HEK293 (cell line): ENCODE measurements around the gene EIF2A.

Experiments
- CTCF ChIA-PET: fragments of 350-600 bp; formaldehyde crosslinking; extraction: SDS; loops from one replicate; lab custom pipeline; 2021; ENCODE audit warnings: antibody characterized with exemption; lab: Yijun Ruan, JAX
- POLR2A ChIA-PET: fragments of 300-600 bp; formaldehyde crosslinking; extraction: SDS; loops from one replicate; lab custom pipeline; 2020; ENCODE audit warnings: antibody characterized with exemption, inconsistent platforms; lab: Yijun Ruan, JAX
- H3K27ac ChIP-seq: fragments of 200-500 bp; sonication (Bioruptor generic); 2 replicates; pipeline ENCODE4 v1.5.1; 2014; ENCODE audit warnings: low read depth, low read length, control low read depth, inconsistent platforms; ENCODE audit errors: extremely low read depth
- H3K36me3 ChIP-seq, 2 experiments: fragments of 200-500 bp in 1 of 2; sonication (Bioruptor generic) in 1 of 2; 1 replicate in 1 of 2; 2 replicates in 1 of 2; pipeline ENCODE4 v1.5.1; 2014 to 2017; ENCODE audit warnings: inconsistent platforms in 2 of 2, low read length in 2 of 2; ENCODE audit not compliant: control insufficient read depth in 2 of 2, insufficient read depth in 1 of 2
- H3K4me1 ChIP-seq: fragments of 200-500 bp; sonication (Bioruptor generic); 2 replicates; pipeline ENCODE4 v1.5.1; 2014; ENCODE audit warnings: mild to moderate bottlenecking, low read length, inconsistent platforms; ENCODE audit not compliant: control insufficient read depth, insufficient read depth
- H3K4me3 ChIP-seq: 2 replicates; pipeline ENCODE4 v1.5.1; 2011; ENCODE audit warnings: low read depth, mild to moderate bottlenecking, control low read depth, low read length, moderate library complexity
- H3K9me3 ChIP-seq: fragments of 200-500 bp; sonication (Bioruptor generic); 2 replicates; pipeline ENCODE4 v1.5.1; 2014; ENCODE audit warnings: low read depth, low read length, inconsistent platforms; ENCODE audit not compliant: control insufficient read depth, insufficient read depth
- AEBP2 ChIP-seq: fragments of 450-650 bp; formaldehyde crosslinking; IDR thresholded peaks from 2 replicates; pipeline ENCODE4 v1.5.1; 2016; ENCODE audit warnings: missing biosample characterization, missing genetic modification characterization, borderline replicate concordance
- CTCF ChIP-seq: fragments of 450-650 bp; formaldehyde crosslinking; IDR thresholded peaks from 2 replicates; pipeline ENCODE4 v1.5.1; 2016; ENCODE audit warnings: missing biosample characterization, missing genetic modification characterization
- KLF7 ChIP-seq: fragments of 450-650 bp; formaldehyde crosslinking; IDR thresholded peaks from 2 replicates; pipeline ENCODE4 v1.5.1; 2016; ENCODE audit warnings: missing biosample characterization, missing genetic modification characterization, borderline replicate concordance
- OSR2 ChIP-seq: fragments of 450-650 bp; formaldehyde crosslinking; IDR thresholded peaks from 2 replicates; pipeline ENCODE4 v1.5.1; 2016; ENCODE audit warnings: missing biosample characterization, missing genetic modification characterization
- PBX3 ChIP-seq: sonication (generic); formaldehyde crosslinking; IDR thresholded peaks from 2 replicates; pipeline ENCODE4 v1.8.1; 2022; ENCODE audit warnings: mild to moderate bottlenecking, moderate library complexity, missing genetic modification reagents
- PRDM1 ChIP-seq: fragments of 450-650 bp; formaldehyde crosslinking; IDR thresholded peaks from 2 replicates; pipeline ENCODE4; 2016; ENCODE audit warnings: missing biosample characterization, missing genetic modification characterization
- PRDM10 ChIP-seq: fragments of 450-650 bp; formaldehyde crosslinking; IDR thresholded peaks from 2 replicates; pipeline ENCODE4 v1.5.1; 2016; ENCODE audit warnings: missing biosample characterization, missing genetic modification characterization
- SCRT1 ChIP-seq: fragments of 450-650 bp; formaldehyde crosslinking; IDR thresholded peaks from 2 replicates; pipeline ENCODE4 v1.5.1; 2016; ENCODE audit warnings: missing biosample characterization, missing genetic modification characterization, borderline replicate concordance
- ZBTB1 ChIP-seq: fragments of 450-650 bp; formaldehyde crosslinking; IDR thresholded peaks from 2 replicates; pipeline ENCODE4 v1.5.1; 2016; ENCODE audit warnings: missing biosample characterization, missing genetic modification characterization
- ZBTB21 ChIP-seq: fragments of 450-650 bp; formaldehyde crosslinking; IDR thresholded peaks from 2 replicates; pipeline ENCODE4 v1.5.1; 2017; ENCODE audit warnings: missing biosample characterization, missing genetic modification characterization
- ZBTB26 ChIP-seq: fragments of 450-650 bp; formaldehyde crosslinking; optimal IDR thresholded peaks from 2 replicates; pipeline ENCODE3; 2016; ENCODE audit warnings: missing biosample characterization, mild to moderate bottlenecking, missing genetic modification characterization
- ZBTB8A ChIP-seq: fragments of 450-650 bp; formaldehyde crosslinking; IDR thresholded peaks from 2 replicates; pipeline ENCODE4 v1.5.1; 2016; ENCODE audit warnings: missing biosample characterization, missing genetic modification characterization
- ZEB2 ChIP-seq: fragments of 450-650 bp; formaldehyde crosslinking; IDR thresholded peaks from 2 replicates; pipeline ENCODE4 v1.5.1; 2016; ENCODE audit warnings: missing biosample characterization, missing genetic modification characterization
- ZFP37 ChIP-seq: fragments of 450-650 bp; formaldehyde crosslinking; IDR thresholded peaks from 2 replicates; pipeline ENCODE4 v1.5.1; 2016; ENCODE audit warnings: missing biosample characterization, missing genetic modification characterization
- ZNF146 ChIP-seq: fragments of 450-650 bp; formaldehyde crosslinking; IDR thresholded peaks from 2 replicates; pipeline ENCODE4 v1.5.1; 2016; ENCODE audit warnings: missing biosample characterization, missing genetic modification characterization
- ZNF155 ChIP-seq: fragments of 450-650 bp; formaldehyde crosslinking; IDR thresholded peaks from 2 replicates; pipeline ENCODE4 v1.5.1; 2016; ENCODE audit warnings: missing biosample characterization, missing genetic modification characterization
- ZNF24 ChIP-seq: fragments of 450-650 bp; formaldehyde crosslinking; IDR thresholded peaks from 2 replicates; pipeline ENCODE4 v1.5.1; 2016; ENCODE audit warnings: missing biosample characterization, missing genetic modification characterization
- ZNF335 ChIP-seq: fragments of 450-650 bp; formaldehyde crosslinking; conservative IDR thresholded peaks from 2 replicates; pipeline ENCODE4 v1.5.1; 2016; ENCODE audit warnings: missing biosample characterization, missing genetic modification characterization
- ZNF341 ChIP-seq: fragments of 450-650 bp; formaldehyde crosslinking; IDR thresholded peaks from 2 replicates; pipeline ENCODE4; 2016; ENCODE audit warnings: low read depth, missing biosample characterization, missing genetic modification characterization
- ZNF354C ChIP-seq: fragments of 450-650 bp; formaldehyde crosslinking; IDR thresholded peaks from 2 replicates; pipeline ENCODE4 v1.5.1; 2016; ENCODE audit warnings: missing biosample characterization, missing genetic modification characterization, low read depth, borderline replicate concordance
- ZNF549 ChIP-seq: fragments of 450-650 bp; IDR thresholded peaks from 2 replicates; pipeline ENCODE4 v1.5.1; 2018; ENCODE audit warnings: missing biosample characterization, missing genetic modification characterization, mild to moderate bottlenecking, inconsistent platforms, moderate library complexity
- ZNF629 ChIP-seq: fragments of 450-650 bp; formaldehyde crosslinking; IDR thresholded peaks from 2 replicates; pipeline ENCODE4 v1.5.1; 2017; ENCODE audit warnings: missing biosample characterization, missing genetic modification characterization
- ZNF747 ChIP-seq: fragments of 450-650 bp; formaldehyde crosslinking; IDR thresholded peaks from 2 replicates; pipeline ENCODE4 v1.5.1; 2016; ENCODE audit warnings: missing biosample characterization, missing genetic modification characterization
- ZNF791 ChIP-seq: fragments of 450-650 bp; formaldehyde crosslinking; IDR thresholded peaks from 2 replicates; pipeline ENCODE4 v1.5.1; 2016; ENCODE audit warnings: missing biosample characterization, missing genetic modification characterization
- ZSCAN30 ChIP-seq: fragments of 450-650 bp; IDR thresholded peaks from 2 replicates; pipeline ENCODE4 v1.5.1; 2018; ENCODE audit warnings: missing biosample characterization, mild to moderate bottlenecking, missing genetic modification characterization, moderate library complexity
- ZSCAN4 ChIP-seq: fragments of 450-650 bp; formaldehyde crosslinking; IDR thresholded peaks from 2 replicates; pipeline ENCODE4 v1.5.1; 2017; ENCODE audit warnings: missing biosample characterization, missing genetic modification characterization
- ZXDB ChIP-seq: fragments of 450-650 bp; formaldehyde crosslinking; IDR thresholded peaks from 2 replicates; pipeline ENCODE4 v1.5.1; 2016; ENCODE audit warnings: missing biosample characterization, missing genetic modification characterization

The EIF2A gene

GRCh38 chr3:150546226-150547044 is at the start of gene EIF2A, which contains the start of gene SERP1:
Gene EIF2A (plus strand): TSS chr3:150546787. CDS start chr3:150546803, 16 bp downstream.
Gene SERP1 (minus strand): TSS chr3:150546496. CDS start chr3:150546135, 361 bp downstream.
- Histone ChIP-seq H3K4me1 (peaks cover 14% of the 10 kb centered on the region; the same call in 1 of the 2 replicates), H3K27ac (peak within 1 kb of the TSS; percentile 87), H3K4me3 (peak within 1 kb of the TSS; percentile 99), H3K9me3 (no peaks in the 10 kb centered on the region), H3K36me3 (peaks cover 0 to 42% of the 10 kb centered on the region in 2 experiments; a peak in 1 of 3 replicates)
- POLR2A ChIA-PET: interaction anchor here (0.5 to 1.6 kb wide), 6 partner anchors 8 to 541 kb away, joined by 3 to 11 read pairs (median 4); partner anchors contain the start of genes ERICH6, SELENOT and TSC22D2
- CTCF ChIA-PET: no interaction called here
- TF ChIP-seq ZSCAN4 (tag by site-specific recombination): no peak
- no peak for TF ChIP-seq ZFP37 (tag by site-specific recombination)
- peak; percentile 4; the same call in 1 of the 2 replicates for TF ChIP-seq CTCF (tag by site-specific recombination)
- no peak for TF ChIP-seq ZNF354C (tag by site-specific recombination)
- TF ChIP-seq ZNF155 (tag by site-specific recombination): no peak
- TF ChIP-seq OSR2: no peak
- no peak for TF ChIP-seq ZNF549 (tag by site-specific recombination)
- no peak for TF ChIP-seq ZNF791 (tag by site-specific recombination)
- TF ChIP-seq ZNF146 (tag by site-specific recombination): no peak
- peak; percentile 66; the same call in 1 of the 2 replicates for TF ChIP-seq PBX3
- peak; percentile 96 for TF ChIP-seq ZBTB26
- peak; percentile 44; the same call in 1 of the 2 replicates for TF ChIP-seq ZSCAN30 (tag by site-specific recombination)
- peak; percentile 69 for TF ChIP-seq ZBTB8A (tag by site-specific recombination)
- TF ChIP-seq PRDM1: peak; percentile 91
- peak; percentile 83 for TF ChIP-seq ZNF341 (tag by site-specific recombination)
- TF ChIP-seq SCRT1 (tag by site-specific recombination): no peak
- TF ChIP-seq ZNF335 (tag by site-specific recombination): peak; percentile 65
- peak; percentile 97 for TF ChIP-seq ZNF629 (tag by site-specific recombination)
- TF ChIP-seq ZBTB1: no peak
- peak; percentile 51; the same call in 1 of the 2 replicates for TF ChIP-seq ZEB2
- TF ChIP-seq ZNF24 (tag by site-specific recombination): 0 out of 2 replicates have a peak, but pooled peaks have one; percentile 34
- TF ChIP-seq PRDM10: peak; percentile 70; the same call in 1 of the 2 replicates
- no peak for TF ChIP-seq AEBP2
- TF ChIP-seq KLF7 (tag by site-specific recombination): no peak
- peak; percentile 86 for TF ChIP-seq ZBTB21 (tag by site-specific recombination)
- TF ChIP-seq ZXDB (tag by site-specific recombination): peak; percentile 82
- TF ChIP-seq ZNF747 (tag by site-specific recombination): no peak
